Left renal cortex interstitium (tissue), 4 donors: Measurements from ENCODE around the gene SH2B2. TPM values are rescaled to one million over a fixed set of nuclear protein-coding genes. Genes with fewer than 3 reads are reported as not detected.

Experiments used
- DNase-seq, 4 donors: peaks; one replicate each; pipeline ENCODE4 v3.0.0-alpha.2; 2013; ENCODE audit warnings: low read depth in 4 of 4, low spot score in 2 of 4, missing footprints in 1 of 4
- polyA plus RNA-seq, 4 donors: library from polyadenylated mRNA; unstranded; fragments of 120-200 nt; gene quantifications; one replicate each; pipeline ENCODE4 v1.2.1, GENCODE V29; 2013; ENCODE audit not compliant: insufficient read length in 4 of 4

The SH2B2 gene
- 1 to 10 TPM; 3.4 to 6.0 (median 4.9) TPM for polyA plus RNA-seq

- DNase-seq = no peak
Observed at GRCh38 chr7:102286237-102287110, at the start of gene SH2B2. Gene SH2B2, plus strand, starts transcription at chr7:102286868. Its CDS starts 13,683 bp downstream, at chr7:102300551.

GRCh38 chr7:102239206-102239820 is 47.4 kb upstream of the SH2B2 start:
- no peak for DNase-seq

- no peak for DNase-seq
Observed at GRCh38 chr7:102241431-102241830, 45.2 kb upstream of the SH2B2 start.

- no peak for DNase-seq
Observed at GRCh38 chr7:102244601-102245000, 42.1 kb upstream of the SH2B2 start.

- DNase-seq = no peak
Observed at GRCh38 chr7:102248081-102248455, 38.6 kb upstream of the SH2B2 start.

GRCh38 chr7:102248456-102249395 is 37.9 kb upstream of the SH2B2 start:
- DNase-seq = no peak

- no peak for DNase-seq
Observed at GRCh38 chr7:102251531-102252365, 34.9 kb upstream of the SH2B2 start.

- no peak for DNase-seq
Observed at GRCh38 chr7:102252366-102252982, 34.2 kb upstream of the SH2B2 start.

GRCh38 chr7:102253066-102253972 is 33.3 kb upstream of the SH2B2 start:
- DNase-seq = no peak

GRCh38 chr7:102253973-102254370 is 32.7 kb upstream of the SH2B2 start:
- no peak for DNase-seq

- no peak for DNase-seq
Observed at GRCh38 chr7:102254521-102254920, 32.1 kb upstream of the SH2B2 start.

GRCh38 chr7:102255501-102255900 is 31.2 kb upstream of the SH2B2 start:
- no peak for DNase-seq

- DNase-seq = no peak
Observed at GRCh38 chr7:102255916-102256315, 30.8 kb upstream of the SH2B2 start.

GRCh38 chr7:102258073-102258748 is 28.5 kb upstream of the SH2B2 start:
- no peak for DNase-seq

GRCh38 chr7:102258749-102259107 is 27.9 kb upstream of the SH2B2 start:
- DNase-seq = no peak

GRCh38 chr7:102260856-102261255 is 25.8 kb upstream of the SH2B2 start:
- DNase-seq = no peak

GRCh38 chr7:102261451-102261850 is 25.2 kb upstream of the SH2B2 start:
- DNase-seq = no peak

GRCh38 chr7:102262546-102262945 is 24.1 kb upstream of the SH2B2 start:
- no peak for DNase-seq
